ENCODE measurements around the gene PLS1. TPM values are rescaled to one million over a fixed set of nuclear protein-coding genes. Genes with fewer than 3 reads are reported as not detected.

PLS1 gene
- polyA plus RNA-seq, 2 of the 4 experiments (the other 2 are of a cell fraction): 18.5 to 78.1 TPM

DNA sequence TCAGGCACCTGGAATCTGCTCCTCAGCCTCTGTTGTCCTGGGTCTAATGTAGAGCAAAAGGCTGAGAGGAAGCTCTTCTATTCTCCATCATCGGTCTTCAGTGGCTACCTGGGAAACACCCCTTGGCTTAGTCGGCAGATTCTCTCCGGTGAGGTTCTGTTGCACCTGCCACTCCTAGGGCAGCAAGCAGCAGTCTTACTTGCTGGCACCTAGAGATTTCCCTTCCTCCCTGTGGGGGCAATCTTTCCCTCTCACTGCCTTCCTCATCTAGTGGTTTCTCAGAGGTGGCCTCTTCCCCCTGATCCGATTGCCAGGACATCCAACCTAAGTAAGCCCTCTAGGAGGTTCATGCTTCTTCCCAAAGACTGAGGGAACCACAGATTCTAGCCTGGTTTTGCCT lies 60.8 kb downstream of the PLS1 start (continued):
- TF ChIP-seq EHMT2 (IDR thresholded peaks at IDR 0.05; ENCODE audit: low read depth) (no peak), JUNB (IDR thresholded peaks at IDR 0.05) (no peak), NFE2L2 (conservative IDR thresholded peaks at IDR 0.05; ENCODE audit: low read length) (no peak), MYC (IDR thresholded peaks at IDR 0.05; ENCODE audit: borderline replicate concordance, low read length) (no peak), POLR2AphosphoS2 (conservative IDR thresholded peaks at IDR 0.05; ENCODE audit: low read length) (no peak), ZSCAN20 (CRISPR knock-in tag; IDR thresholded peaks at IDR 0.05) (no peak)

GRCh38 chr3:142660383-142660782 lies 64.2 kb downstream of the PLS1 start:
- WGBS (ENCODE audit: missing lambda C conversion rate): 60% methylated on average over 6 of the region's 6 CpGs
- CTCF ChIA-PET: interaction anchor here (0.7 to 2.2 kb wide), 3 partner anchors 20 to 73 kb away, joined by 3 to 6 read pairs (median 3); partner anchors contain the start of gene PLS1
- no peak overlapping the region for H3K27ac ChIP-seq
- no peaks in the 10 kb centered on the region for H3K9me3 ChIP-seq
- H3K4me2 ChIP-seq: 0 out of 3 replicates have a peak overlapping the region, but pooled peaks have one; percentile 10
- ATAC-seq (peak in 1 of 2 experiments; percentile 55; a peak in 2 of 6 replicates), DNase-seq (ENCODE audit: low read depth in 1 of 2, low spot score in 1 of 2) (no peak), FAIRE-seq (peak; percentile 13)
- no peak overlapping the region for H3K4me3 ChIP-seq
- TF ChIP-seq HMGXB4 (CRISPR knock-in tag; IDR thresholded peaks at IDR 0.05; ENCODE audit: borderline replicate concordance): no peak
- TF ChIP-seq RAD21 (conservative IDR thresholded peaks at IDR 0.05 in 1 of 2, IDR thresholded peaks at IDR 0.05 in 1 of 2): peak in 1 of 2 experiments; percentile 23; a peak in 1 of 5 replicates
- no peak for TF ChIP-seq MAZ (IDR thresholded peaks at IDR 0.05; ENCODE audit: borderline replicate concordance, low read depth, low read length)
- no peak for TF ChIP-seq NPAS2 (CRISPR knock-in tag; IDR thresholded peaks at IDR 0.05; ENCODE audit: borderline replicate concordance)
- TF ChIP-seq NFE2L2 (conservative IDR thresholded peaks at IDR 0.05; ENCODE audit: low read length): no peak
- POLR2A ChIA-PET: no interaction called here
- H3K4me1 ChIP-seq: peaks cover 32% of the 10 kb centered on the region

DNA sequence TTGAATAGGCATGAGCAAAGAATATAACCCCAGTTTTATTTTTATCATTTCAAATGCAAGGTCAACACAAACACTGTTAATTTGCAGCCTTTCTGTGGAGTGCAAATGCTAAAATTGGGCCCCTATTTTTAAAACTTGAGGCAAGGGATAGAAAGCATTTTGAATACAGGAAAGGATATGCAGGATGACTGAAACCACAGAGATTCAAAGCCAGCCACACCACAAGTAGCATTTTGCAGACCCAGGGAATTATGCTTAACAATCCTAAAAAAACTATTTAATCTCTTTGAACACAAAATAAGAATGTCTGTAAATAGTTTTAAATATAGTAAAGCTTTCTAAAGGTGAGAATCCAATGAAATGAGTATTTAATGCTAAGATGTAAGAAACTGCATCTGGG lies 64.7 kb downstream of the PLS1 start:
- DNase-seq (ENCODE audit: low read depth in 1 of 2, low spot score in 1 of 2) (no peak), ATAC-seq (no peak), FAIRE-seq (no peak)
- ChIA-PET POLR2A (no interaction called here), CTCF (interaction anchor here (0.7 to 2.2 kb wide), 3 partner anchors 20 to 74 kb away, joined by 3 to 6 read pairs (median 3); partner anchors contain the start of gene PLS1)
- peaks cover 37% of the 10 kb centered on the region for H3K4me1 ChIP-seq
- no peak for TF ChIP-seq JUN (IDR thresholded peaks at IDR 0.05)
- no peak overlapping the region for H3K4me3 ChIP-seq
- H3K27ac ChIP-seq: no peak overlapping the region
- no peaks in the 10 kb centered on the region for H3K9me3 ChIP-seq
- no peak overlapping the region for H3K4me2 ChIP-seq

- Histone ChIP-seq H3K4me1 (peaks cover 31% of the 10 kb centered on the region), H3K27ac (peak overlapping the region; percentile 67 to 80; a peak in 5 of 6 replicates), H3K9me3 (no peaks in the 10 kb centered on the region), H3K4me2 (peak overlapping the region; percentile 80), H3K4me3 (peak overlapping the region; percentile 16; the same call in 1 of the 3 replicates)
- FAIRE-seq (no peak), DNase-seq (ENCODE audit: low read depth in 1 of 2, low spot score in 1 of 2) (peak in 1 of 2 experiments; percentile 15), ATAC-seq (peak; percentile 47 to 84; a peak in 4 of 6 replicates)
- ChIA-PET POLR2A (interaction anchor here (0.9 kb wide), 1 partner anchor 26 kb away, joined by 3 read pairs; no protein-coding TSS in a partner anchor), CTCF (interaction anchor here (0.6 to 1.3 kb wide), 4 partner anchors 66 to 588 kb away, joined by 3 to 4 read pairs (median 4); no protein-coding TSS in a partner anchor)
- WGBS (ENCODE audit: missing lambda C conversion rate): 3% methylated on average over 1 of the region's 1 CpG
- no peak for TF ChIP-seq CBX8 (IDR thresholded peaks at IDR 0.05)
- 0 out of 2 replicates have a peak, but pooled peaks have one; percentile 23 for TF ChIP-seq GATA3 (IDR thresholded peaks at IDR 0.05; ENCODE audit: borderline replicate concordance)
These were observed 67.7 kb downstream of the PLS1 start for GRCh38 chr3:142663865-142664264.

GRCh38 chr3:142664311-142664710 lies 68.1 kb downstream of the PLS1 start:
- no peak for FAIRE-seq
- WGBS (ENCODE audit: missing lambda C conversion rate): 1% methylated on average over 2 of the region's 2 CpGs

More at GRCh38 chr3:142664311-142664710, 68.1 kb downstream of the PLS1 start:
- Histone ChIP-seq H3K9me3 (no peaks in the 10 kb centered on the region), H3K4me3 (peak overlapping the region; percentile 16; the same call in 1 of the 3 replicates), H3K27ac (peak overlapping the region; percentile 67 to 80; a peak in 5 of 6 replicates), H3K4me1 (peaks cover 31% of the 10 kb centered on the region), H3K4me2 (peak overlapping the region; percentile 80)
- DNase-seq (ENCODE audit: low read depth in 1 of 2, low spot score in 1 of 2) (peak; percentile 19 to 51), ATAC-seq (peak; percentile 68 to 87; a peak in 4 of 6 replicates)
- TF ChIP-seq MAFK (IDR thresholded peaks at IDR 0.05; ENCODE audit: partially characterized antibody) (no peak), PBX3 (IDR thresholded peaks at IDR 0.05) (no peak), NR3C1 (IDR thresholded peaks at IDR 0.05) (no peak), HDAC2 (IDR thresholded peaks at IDR 0.05) (no peak), HOXB13 (CRISPR knock-in tag; IDR thresholded peaks at IDR 0.05; ENCODE audit: low read depth) (no peak), HES2 (IDR thresholded peaks at IDR 0.05) (no peak), RARB (CRISPR knock-in tag; IDR thresholded peaks at IDR 0.05) (no peak), FOSL2 (IDR thresholded peaks at IDR 0.05) (no peak), FOSL2 (CRISPR knock-in tag; IDR thresholded peaks at IDR 0.05) (no peak), SREBF2 (IDR thresholded peaks at IDR 0.05) (no peak), CHD2 (IDR thresholded peaks at IDR 0.05; ENCODE audit: low read length, partially characterized antibody) (no peak), ZFP36 (IDR thresholded peaks at IDR 0.05; ENCODE audit: borderline replicate concordance, partially characterized antibody) (no peak)
- ChIA-PET CTCF (interaction anchor here (0.7 to 1.3 kb wide), 3 partner anchors 67 to 165 kb away, joined by 3 to 4 read pairs (median 4); no protein-coding TSS in a partner anchor), POLR2A (interaction anchor here (0.9 to 1.1 kb wide), 2 partner anchors 26 to 60 kb away, joined by 3 to 4 read pairs; no protein-coding TSS in a partner anchor)
